ENCODE results near the gene BRCA2.

GRCh38 chr13:32310134-32310706 is 5.1 kb upstream of the BRCA2 start:
- TF ChIP-seq CTCF (IDR thresholded peaks at IDR 0.05) (peak; percentile 55 to 75 (median 69)), EP300 (IDR thresholded peaks at IDR 0.05) (no peak)

Measured in ovary (tissue), 3 donors.